Measurements from ENCODE around the gene RASGRF2.

GRCh38 chr5:81187885-81188284, 227.7 kb downstream of the RASGRF2 start:
- TF ChIP-seq CTCF (IDR thresholded peaks at IDR 0.05; ENCODE audit: low read depth, low read length), result no peak
- TF ChIP-seq MYC (IDR thresholded peaks at IDR 0.05; ENCODE audit: low read depth, low read length), result no peak
- no peak for TF ChIP-seq MAX (IDR thresholded peaks at IDR 0.05; ENCODE audit: low read depth, low read length)
